IPS DF 6.9 (cell line): Measurements from ENCODE around the gene PKDREJ.

Experiments
- DNase-seq: peaks from one replicate; pipeline ENCODE4 v3.0.0-alpha.2; 2013; ENCODE audit warnings: low read depth, low spot score
- H3K27ac ChIP-seq: one replicate; pipeline ENCODE4 v1.5.1; 2013; ENCODE audit warnings: low read length, control low read depth
- H3K27me3 ChIP-seq: 2 replicates; pipeline ENCODE4 v1.6.1; 2013; ENCODE audit warnings: mild to moderate bottlenecking, low read length; ENCODE audit not compliant: control insufficient read depth, insufficient read depth
- H3K36me3 ChIP-seq: 2 replicates; pipeline ENCODE4 v1.6.1; 2013; ENCODE audit warnings: low read length; ENCODE audit not compliant: control insufficient read depth, insufficient read depth
- H3K4me1 ChIP-seq: 2 replicates; pipeline ENCODE4 v1.6.1; 2013; ENCODE audit warnings: low read length; ENCODE audit not compliant: control insufficient read depth, insufficient read depth
- H3K4me3 ChIP-seq: 2 replicates; pipeline ENCODE4 v1.5.1; 2013; ENCODE audit warnings: mild to moderate bottlenecking, low read length
- H3K9me3 ChIP-seq: 2 replicates; pipeline ENCODE4 v1.6.1; 2013; ENCODE audit warnings: low read length, inconsistent platforms; ENCODE audit not compliant: control insufficient read depth, insufficient read depth
- WGBS: extraction: QIAGEN DNeasy Blood & Tissue Kit; methylation state at CpG from one replicate; pipeline ENCODE4 v1.1.7; 2013; ENCODE audit warnings: mixed read lengths, missing lambda C conversion rate; ENCODE audit not compliant: insufficient read length, insufficient coverage; 5-methylcytosine and 5-hydroxymethylcytosine counted together

Gene PKDREJ

DNA sequence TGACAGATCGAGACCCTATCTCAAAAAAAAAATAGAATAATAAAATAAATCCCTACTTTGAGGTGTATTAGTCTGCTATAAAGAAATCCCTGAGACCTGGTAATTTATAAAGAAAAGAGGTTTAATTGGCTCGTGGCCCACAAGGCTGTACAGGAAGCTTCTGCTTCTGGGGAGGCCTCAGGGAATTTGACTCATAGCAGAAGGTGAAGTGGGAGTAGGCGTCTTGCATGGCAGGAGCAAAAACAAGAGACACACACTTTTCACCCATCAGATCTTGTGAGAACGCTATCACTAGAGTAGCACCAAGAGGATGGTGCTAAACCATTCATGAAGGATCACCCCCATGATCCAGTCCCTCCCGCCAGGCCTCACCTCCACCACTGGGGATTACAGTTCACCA, 42.2 kb downstream of the PKDREJ start:
- no peaks in the 10 kb centered on the region for H3K27me3 ChIP-seq
- H3K9me3 ChIP-seq, result no peaks in the 10 kb centered on the region
- H3K4me3 ChIP-seq, result no peak overlapping the region
- no peaks in the 10 kb centered on the region for H3K36me3 ChIP-seq
- DNase-seq, result no peak
- no CpG with 5 or more reads among the region's 5 CpGs for WGBS
- no peak overlapping the region for H3K27ac ChIP-seq
- no peaks in the 10 kb centered on the region for H3K4me1 ChIP-seq

DNA sequence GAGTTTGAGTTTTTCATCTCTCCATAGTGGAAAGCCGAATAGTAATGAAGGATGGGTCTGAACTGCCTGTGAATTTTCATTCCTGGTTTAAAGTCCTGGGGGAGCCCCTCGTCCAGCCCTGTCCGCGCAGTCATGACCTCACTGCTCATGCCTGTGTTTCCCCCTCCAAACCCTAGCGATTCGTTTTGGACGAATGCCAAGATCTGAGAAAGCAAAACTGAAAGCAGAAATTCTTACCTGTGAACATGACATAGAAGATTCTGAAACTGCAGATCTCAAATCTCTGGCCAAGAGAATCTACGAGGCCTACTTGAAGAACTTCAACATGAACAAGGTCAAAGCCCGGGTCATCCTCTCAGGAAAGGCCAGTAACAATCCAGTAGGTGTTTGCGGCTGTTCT, 43.5 kb downstream of the PKDREJ start:
- no peak for DNase-seq
- whole genome bisulfite sequencing, result no CpG with 5 or more reads among the region's 10 CpGs
- no peak overlapping the region for H3K4me3 ChIP-seq
- H3K27ac ChIP-seq, result no peak overlapping the region
- no peaks in the 10 kb centered on the region for H3K4me1 ChIP-seq
- no peaks in the 10 kb centered on the region for H3K36me3 ChIP-seq
- H3K9me3 ChIP-seq, result no peaks in the 10 kb centered on the region
- no peaks in the 10 kb centered on the region for H3K27me3 ChIP-seq

DNA sequence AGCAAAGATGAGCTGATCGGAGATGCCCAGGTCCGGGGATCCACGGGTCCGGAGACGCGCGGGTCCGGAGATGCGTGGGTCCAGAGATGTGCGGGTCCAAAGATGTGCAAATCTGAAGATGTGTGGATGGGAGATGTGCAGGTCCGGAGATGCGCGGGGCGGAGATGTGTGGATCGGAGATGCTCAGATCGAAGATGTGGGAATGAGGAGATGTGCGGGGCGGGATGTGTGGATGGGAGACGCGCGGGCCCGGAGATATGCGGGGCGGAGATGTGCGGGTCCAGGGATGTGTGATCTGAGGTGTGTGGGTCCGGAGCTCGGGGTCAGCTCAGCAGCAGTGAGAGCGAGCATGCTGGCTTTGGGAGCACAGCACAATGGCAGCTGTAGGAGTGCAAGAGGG, 48.5 kb downstream of the PKDREJ start:
- no peak overlapping the region for H3K4me3 ChIP-seq
- WGBS, result 100% methylated on average over 11 of the region's 28 CpGs
- DNase-seq, result no peak
- no peaks in the 10 kb centered on the region; the same call in 1 of the 2 replicates for H3K36me3 ChIP-seq
- no peaks in the 10 kb centered on the region for H3K4me1 ChIP-seq
- H3K9me3 ChIP-seq, result no peaks in the 10 kb centered on the region
- no peak overlapping the region for H3K27ac ChIP-seq
- H3K27me3 ChIP-seq, result no peaks in the 10 kb centered on the region

DNA sequence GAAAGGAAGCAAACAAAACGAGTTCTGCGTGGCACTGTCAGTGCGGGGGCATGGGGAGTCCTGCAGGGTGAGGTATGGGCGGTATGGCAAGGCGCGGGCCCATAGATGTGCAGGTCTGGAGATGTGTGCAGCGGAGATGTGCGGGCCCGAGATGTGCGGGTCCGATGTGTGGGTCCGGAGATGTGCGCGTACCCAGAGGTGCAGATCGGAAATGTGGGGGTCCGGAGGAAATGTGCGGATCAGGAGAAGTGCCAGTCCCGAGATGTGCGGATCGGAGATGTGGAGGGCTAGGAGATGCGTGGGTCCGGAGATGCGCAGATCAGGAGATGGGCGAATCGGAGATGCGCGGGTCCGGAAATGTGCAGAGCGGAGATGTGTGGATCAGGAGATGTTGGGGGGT, 49.0 kb downstream of the PKDREJ start:
- no peak overlapping the region for H3K4me3 ChIP-seq
- no peaks in the 10 kb centered on the region for H3K27me3 ChIP-seq
- H3K4me1 ChIP-seq, result no peaks in the 10 kb centered on the region
- H3K36me3 ChIP-seq, result no peaks in the 10 kb centered on the region; the same call in 1 of the 2 replicates
- no peaks in the 10 kb centered on the region for H3K9me3 ChIP-seq
- 100% methylated on average over 6 of the region's 29 CpGs for WGBS
- DNase-seq, result no peak
- H3K27ac ChIP-seq, result no peak overlapping the region

DNA sequence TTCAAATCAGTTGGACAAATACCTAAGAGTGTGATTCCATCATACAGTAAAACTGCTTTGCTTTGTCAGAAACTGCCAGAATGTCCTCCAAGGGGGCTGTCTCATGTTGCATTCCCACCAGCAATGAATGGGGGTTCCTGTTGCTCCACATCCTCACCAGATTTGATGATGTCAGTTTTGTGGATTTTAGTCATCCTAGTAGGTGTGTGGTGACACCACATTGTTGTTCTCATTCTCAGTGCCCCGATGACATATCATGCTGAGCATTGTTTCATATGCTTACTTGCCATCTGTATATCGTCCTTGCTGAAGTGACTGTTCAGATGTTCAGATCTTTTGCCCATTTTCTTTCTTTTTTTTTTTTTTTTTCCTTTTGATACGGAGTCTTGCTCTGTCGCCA, 50.1 kb downstream of the PKDREJ start:
- no peaks in the 10 kb centered on the region; the same call in 1 of the 2 replicates for H3K36me3 ChIP-seq
- H3K27me3 ChIP-seq, result no peaks in the 10 kb centered on the region
- no CpG with 5 or more reads among the region's 4 CpGs for WGBS
- no peak for DNase-seq
- no peak overlapping the region for H3K4me3 ChIP-seq
- no peaks in the 10 kb centered on the region for H3K9me3 ChIP-seq
- H3K4me1 ChIP-seq, result no peaks in the 10 kb centered on the region
- no peak overlapping the region for H3K27ac ChIP-seq

DNA sequence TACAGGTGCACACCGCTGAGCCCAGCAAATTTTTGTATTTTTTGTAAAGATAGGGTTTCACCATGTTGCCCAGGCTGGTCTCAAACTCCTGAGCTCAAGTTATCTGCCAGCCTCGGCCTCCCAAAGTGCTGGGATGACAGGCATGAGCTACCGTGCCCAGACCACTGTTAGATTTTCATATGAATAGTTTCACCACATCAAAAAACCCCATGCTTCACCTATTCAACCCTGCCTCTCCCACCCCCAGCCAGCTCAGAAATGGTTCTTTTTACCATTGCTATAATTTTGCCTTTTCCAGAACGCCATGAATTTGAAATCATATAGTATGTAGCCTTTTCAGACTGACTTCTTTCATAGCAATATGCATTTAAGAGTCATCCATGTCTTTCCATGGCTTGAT, 50.9 kb downstream of the PKDREJ start:
- no peaks in the 10 kb centered on the region for H3K27me3 ChIP-seq
- no CpG with 5 or more reads among the region's 4 CpGs for WGBS
- no peaks in the 10 kb centered on the region for H3K9me3 ChIP-seq
- H3K27ac ChIP-seq, result no peak overlapping the region
- no peak for DNase-seq
- H3K4me3 ChIP-seq, result no peak overlapping the region
- no peaks in the 10 kb centered on the region; the same call in 1 of the 2 replicates for H3K36me3 ChIP-seq
- H3K4me1 ChIP-seq, result no peaks in the 10 kb centered on the region

DNA sequence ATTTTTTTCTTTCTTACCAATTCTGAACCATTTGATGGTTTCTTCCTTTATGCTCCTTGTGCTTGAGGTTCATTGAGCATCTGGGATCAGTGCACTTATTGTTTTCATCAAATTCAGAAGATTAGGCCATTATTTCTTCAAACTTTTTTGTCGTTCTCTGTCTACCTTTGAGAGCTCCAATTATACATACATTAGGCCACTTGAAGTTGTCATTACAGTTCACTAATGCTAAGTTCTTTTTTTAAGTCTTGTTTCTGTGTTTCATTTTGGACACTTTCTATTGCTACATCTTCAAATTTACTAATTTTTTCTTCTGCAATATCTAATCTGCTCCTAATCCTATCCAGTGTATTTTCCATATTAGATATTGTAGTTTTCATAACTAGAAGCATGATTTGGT, 53.9 kb downstream of the PKDREJ start:
- H3K4me1 ChIP-seq, result no peaks in the 10 kb centered on the region
- no peaks in the 10 kb centered on the region for H3K27me3 ChIP-seq
- no peak overlapping the region for H3K4me3 ChIP-seq
- no CpG with 5 or more reads among the region's 1 CpG for WGBS
- no peaks in the 10 kb centered on the region; the same call in 1 of the 2 replicates for H3K36me3 ChIP-seq
- H3K9me3 ChIP-seq, result no peaks in the 10 kb centered on the region
- H3K27ac ChIP-seq, result no peak overlapping the region
- DNase-seq, result no peak
